GM18508 (cell line): ENCODE data around the gene CYSLTR2.
"Not testable (repeated sequence)": the region's sequence is repeated elsewhere in the genome, so short reads cannot be mapped to it uniquely, and the experiment has no call there.

Source experiments
- ATAC-seq: cut with Tn5 transposase; IDR thresholded peaks from one replicate; pipeline ENCODE4 v1.9.1; 2021; ENCODE audit warnings: moderate number of reproducible peaks; ENCODE audit not compliant: insufficient read depth, unreplicated experiment

The CYSLTR2 gene

GRCh38 chr13:48644141-48644540, 9.6 kb upstream of the CYSLTR2 start:
- no peak for ATAC-seq

GRCh38 chr13:48644951-48645350, 8.8 kb upstream of the CYSLTR2 start:
- no peak for ATAC-seq

- no peak for ATAC-seq
Observed at GRCh38 chr13:48645845-48646244, 7.9 kb upstream of the CYSLTR2 start.

- no peak for ATAC-seq
Observed at GRCh38 chr13:48646791-48647190, 6.9 kb upstream of the CYSLTR2 start.

DNA sequence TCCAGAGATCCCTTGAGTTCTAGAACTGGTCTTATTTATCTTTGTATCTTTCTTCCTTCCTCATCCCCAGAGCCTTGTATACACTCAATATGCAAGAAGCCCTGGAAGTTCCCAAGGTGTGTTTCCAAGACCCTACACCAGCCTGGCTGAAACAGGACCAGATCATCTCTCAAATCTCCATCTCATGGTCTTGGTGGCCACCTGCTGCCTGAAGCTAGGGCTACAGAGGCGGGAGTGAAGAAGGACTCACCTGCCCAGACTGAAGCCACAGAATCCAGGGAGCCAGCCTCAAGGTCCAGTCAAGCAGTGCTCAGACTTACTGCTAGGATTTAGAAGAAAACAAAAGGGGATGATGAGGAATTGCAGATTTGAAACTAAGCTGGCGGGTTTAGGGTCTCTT, 6.1 kb upstream of the CYSLTR2 start:
- no peak for ATAC-seq

GRCh38 chr13:48648446-48648845, 5.3 kb upstream of the CYSLTR2 start:
- no peak for ATAC-seq

- no peak for ATAC-seq
Observed at GRCh38 chr13:48652851-48653471, 768 bp upstream of the CYSLTR2 start.

DNA sequence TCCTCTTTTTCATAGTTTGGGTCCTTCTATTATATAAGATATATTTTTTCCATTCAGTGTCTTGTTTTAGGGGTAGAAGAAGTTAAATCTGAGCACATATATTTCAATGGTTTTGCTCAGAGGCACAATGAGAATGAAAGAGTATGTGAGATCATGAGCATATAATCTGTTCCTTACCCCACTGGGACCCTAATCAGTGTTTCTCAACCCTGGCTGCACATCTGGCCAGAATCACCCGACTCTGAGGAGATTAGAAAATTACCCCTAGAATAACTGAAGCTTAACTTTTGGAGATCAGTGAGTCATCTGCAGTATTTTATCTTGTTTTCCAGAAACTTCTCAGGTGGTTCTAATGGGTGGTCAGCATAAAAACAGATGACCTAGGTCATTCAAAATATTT, 782 bp downstream of the CYSLTR2 start:
- ATAC-seq: no peak

DNA sequence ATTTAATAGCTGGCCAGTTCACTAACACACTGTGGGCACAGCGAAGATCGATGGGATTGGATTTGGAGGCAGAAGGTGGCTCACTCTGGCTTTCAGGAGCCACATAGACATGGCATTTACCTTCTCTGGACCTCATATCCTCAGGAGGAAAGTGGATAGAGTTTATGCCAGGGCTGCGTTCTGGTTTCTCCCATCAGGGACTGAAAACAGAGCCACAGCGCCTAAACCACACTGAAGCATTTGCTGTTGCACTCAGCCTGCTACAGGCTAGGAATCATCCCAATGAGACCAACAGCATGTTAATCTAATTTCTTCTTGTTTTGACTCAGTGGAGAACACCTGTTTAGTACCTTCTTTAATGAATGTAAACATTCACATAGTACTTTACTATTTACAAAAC, 1.6 kb downstream of the CYSLTR2 start:
- no peak for ATAC-seq

GRCh38 chr13:48656608-48657007, 2.9 kb downstream of the CYSLTR2 start:
- ATAC-seq: no peak

- no peak for ATAC-seq
Observed at GRCh38 chr13:48660361-48661076, 6.8 kb downstream of the CYSLTR2 start.

DNA sequence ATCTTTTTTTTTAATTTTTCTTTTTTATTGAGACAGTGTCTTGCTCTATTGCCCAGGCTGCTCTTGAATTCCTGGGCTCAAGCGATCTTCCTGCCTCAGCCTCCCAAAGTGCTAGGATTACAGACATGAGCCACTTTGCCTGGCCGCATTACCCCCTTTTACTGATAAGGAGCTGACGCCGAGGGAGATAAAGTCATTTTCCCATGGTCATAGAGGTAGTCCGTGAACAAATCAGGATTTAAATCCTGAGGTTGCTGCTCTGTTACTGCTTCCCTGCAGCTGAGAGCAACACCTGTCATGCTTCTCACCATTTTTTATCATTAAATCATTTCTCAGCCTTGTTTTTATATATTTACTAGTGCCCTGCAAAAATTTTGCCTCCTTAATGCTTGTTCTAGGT, 7.4 kb downstream of the CYSLTR2 start:
- no peak for ATAC-seq

- no peak for ATAC-seq
Observed at GRCh38 chr13:48662226-48662625, 8.5 kb downstream of the CYSLTR2 start.

GRCh38 chr13:48667136-48667535, 13.4 kb downstream of the CYSLTR2 start:
- ATAC-seq: no peak

DNA sequence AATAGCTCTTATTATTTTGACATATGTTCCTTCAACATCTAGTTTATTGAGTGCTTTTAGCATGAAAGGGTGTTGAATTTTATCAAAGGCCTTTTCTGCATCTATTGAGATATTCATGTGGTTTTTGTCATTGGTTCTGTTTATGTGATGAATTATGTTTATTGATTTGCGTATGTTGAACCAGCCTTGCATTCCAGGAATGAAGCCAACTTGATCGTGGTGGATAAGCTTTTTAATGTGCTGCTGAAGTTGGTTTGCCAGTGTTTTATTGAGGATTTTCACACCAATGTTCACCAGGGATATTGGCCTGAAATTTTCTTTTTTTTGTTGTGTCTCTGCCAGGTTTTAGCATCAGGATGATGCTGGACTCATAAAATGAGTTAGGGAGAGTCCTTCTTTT, 17.7 kb downstream of the CYSLTR2 start:
- not testable (repeated sequence) for ATAC-seq

- ATAC-seq: no peak
Observed at GRCh38 chr13:48675247-48675646, 21.5 kb downstream of the CYSLTR2 start.

GRCh38 chr13:48678316-48678715, 24.6 kb downstream of the CYSLTR2 start:
- ATAC-seq: no peak

GRCh38 chr13:48679941-48680680, 26.4 kb downstream of the CYSLTR2 start:
- ATAC-seq: no peak

- no peak for ATAC-seq
Observed at GRCh38 chr13:48680756-48681392, 27.1 kb downstream of the CYSLTR2 start.

DNA sequence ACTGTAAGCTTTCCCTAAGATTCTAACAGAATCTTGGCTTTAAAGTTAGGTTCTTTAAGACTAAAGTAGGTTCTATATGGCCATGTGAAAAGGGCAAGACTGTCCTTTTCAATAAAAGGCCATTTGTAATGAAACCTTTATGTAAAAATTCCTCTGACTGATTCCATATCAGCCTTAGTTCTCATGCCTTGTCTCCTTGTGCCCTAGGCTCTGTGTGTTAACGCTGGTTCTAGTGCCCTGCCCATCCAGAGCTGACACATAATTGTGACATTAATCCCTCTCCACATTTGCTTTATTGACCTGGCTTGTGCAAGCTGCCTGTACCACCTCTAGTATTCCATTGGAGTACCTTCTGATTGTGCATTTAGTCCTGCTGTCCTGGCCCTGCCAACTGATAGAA, 28.2 kb downstream of the CYSLTR2 start:
- ATAC-seq: no peak

- no peak for ATAC-seq
Observed at GRCh38 chr13:48682436-48682835, 28.7 kb downstream of the CYSLTR2 start.
